Mucosa of descending colon (tissue), 3 donors: Measurements from ENCODE around the gene CRY1. TPM values are rescaled to one million over a fixed set of nuclear protein-coding genes. Genes with fewer than 3 reads are reported as not detected.

Experiments
- ATAC-seq: fragments of 200-7000 bp; cut with Tn5 transposase; one replicate; pipeline ENCODE4 v1.9.1; 2020; ENCODE audit warnings: mild to moderate bottlenecking, moderate library complexity
- DNase-seq, 3 donors: peaks; one replicate each; pipeline ENCODE4 v3.0.0-alpha.2; 2020
- H3K36me3 ChIP-seq: fragments of 200-600 bp; one replicate; pipeline ENCODE4 v1.8.0; 2021; ENCODE audit warnings: low read depth, mild to moderate bottlenecking
- H3K4me1 ChIP-seq: fragments of 200-600 bp; one replicate; pipeline ENCODE4 v1.8.0; 2021; ENCODE audit warnings: low read depth, mild to moderate bottlenecking
- H3K4me3 ChIP-seq: fragments of 200-600 bp; one replicate; pipeline ENCODE4 v1.8.0; 2021; ENCODE audit warnings: mild to moderate bottlenecking
- H3K9me3 ChIP-seq: fragments of 200-600 bp; one replicate; pipeline ENCODE4 v1.8.0; 2021; ENCODE audit warnings: mild to moderate bottlenecking
- intact Hi-C, 2 donors: fragments of 100-400 bp; cut with DNase I in 1 of 2; cut with micrococcal nuclease in 1 of 2; formaldehyde crosslinking; loops; one replicate each; pipeline versions ENCODE4 v1.11.0 to v1.11.1; 2022; cut with DNase I, micrococcal nuclease
- total RNA-seq, 3 donors: library from RNA; stranded (reverse); fragmentation: NEBNext Ultra II Directional in 2 of 3; extraction: Animal tissue kit (Norgen Biotek cat#: 25700) in 2 of 3; gene quantifications; one replicate each; pipeline versions ENCODE4 v1.2.1 to v1.2.4, GENCODE V29; 2021 to 2023
- TF ChIP-seq, protein P1 (sequence below): fragments of 200-600 bp; IDR thresholded peaks from one replicate; pipeline ENCODE4 v1.8.0; 2022; ENCODE audit warnings: antibody characterized with exemption, mild to moderate bottlenecking
- donor health status: DM: no; HTN: no; CAD: no; lungs with moderate emphysema.
- donor health status: DM: no; HTN: no; CAD: no.
- donor health status: DM: no; HTN: yes; CAD: no.

Gene CRY1
- total RNA-seq, 3 donors from 2014 or later: 11.4 to 22.8 (median 15.5) TPM

DNA sequence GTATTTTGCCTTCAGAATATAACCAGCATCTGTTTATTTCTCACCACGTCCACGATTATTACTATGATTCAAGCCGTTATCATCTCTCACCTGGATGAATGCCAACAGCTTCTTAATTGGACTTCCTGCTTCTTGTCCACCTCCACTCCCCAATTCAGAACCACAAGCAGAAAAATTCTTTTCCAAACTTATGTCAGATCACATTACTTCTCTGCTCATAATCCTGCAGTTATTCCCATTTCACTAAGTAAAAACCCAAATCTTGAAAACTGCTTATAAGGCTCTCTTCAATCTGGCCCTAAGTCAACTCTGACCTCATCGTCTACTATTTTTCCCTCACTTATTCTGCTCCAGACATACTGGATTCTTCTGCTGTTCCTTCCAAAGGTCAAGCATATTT, 2.0 kb downstream of the CRY1 start:
- H3K4me3 ChIP-seq: no peak overlapping the region
- peaks cover 20% of the 10 kb centered on the region for H3K4me1 ChIP-seq
- TF ChIP-seq, protein P1, sequence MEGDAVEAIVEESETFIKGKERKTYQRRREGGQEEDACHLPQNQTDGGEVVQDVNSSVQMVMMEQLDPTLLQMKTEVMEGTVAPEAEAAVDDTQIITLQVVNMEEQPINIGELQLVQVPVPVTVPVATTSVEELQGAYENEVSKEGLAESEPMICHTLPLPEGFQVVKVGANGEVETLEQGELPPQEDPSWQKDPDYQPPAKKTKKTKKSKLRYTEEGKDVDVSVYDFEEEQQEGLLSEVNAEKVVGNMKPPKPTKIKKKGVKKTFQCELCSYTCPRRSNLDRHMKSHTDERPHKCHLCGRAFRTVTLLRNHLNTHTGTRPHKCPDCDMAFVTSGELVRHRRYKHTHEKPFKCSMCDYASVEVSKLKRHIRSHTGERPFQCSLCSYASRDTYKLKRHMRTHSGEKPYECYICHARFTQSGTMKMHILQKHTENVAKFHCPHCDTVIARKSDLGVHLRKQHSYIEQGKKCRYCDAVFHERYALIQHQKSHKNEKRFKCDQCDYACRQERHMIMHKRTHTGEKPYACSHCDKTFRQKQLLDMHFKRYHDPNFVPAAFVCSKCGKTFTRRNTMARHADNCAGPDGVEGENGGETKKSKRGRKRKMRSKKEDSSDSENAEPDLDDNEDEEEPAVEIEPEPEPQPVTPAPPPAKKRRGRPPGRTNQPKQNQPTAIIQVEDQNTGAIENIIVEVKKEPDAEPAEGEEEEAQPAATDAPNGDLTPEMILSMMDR: no peak
- intact Hi-C loops: no loop called here
- no peaks in the 10 kb centered on the region for H3K9me3 ChIP-seq
- peaks cover 4% of the 10 kb centered on the region for H3K36me3 ChIP-seq
- DNase-seq (no peak), ATAC-seq (no peak)

GRCh38 chr12:107090711-107091110, 2.6 kb downstream of the CRY1 start:
- ATAC-seq (no peak), DNase-seq (no peak)
- Histone ChIP-seq H3K4me1 (peaks cover 20% of the 10 kb centered on the region), H3K4me3 (no peak overlapping the region), H3K36me3 (peaks cover 4% of the 10 kb centered on the region), H3K9me3 (no peaks in the 10 kb centered on the region)
- intact Hi-C loops: no loop called here
- TF ChIP-seq, protein P1: no peak

DNA sequence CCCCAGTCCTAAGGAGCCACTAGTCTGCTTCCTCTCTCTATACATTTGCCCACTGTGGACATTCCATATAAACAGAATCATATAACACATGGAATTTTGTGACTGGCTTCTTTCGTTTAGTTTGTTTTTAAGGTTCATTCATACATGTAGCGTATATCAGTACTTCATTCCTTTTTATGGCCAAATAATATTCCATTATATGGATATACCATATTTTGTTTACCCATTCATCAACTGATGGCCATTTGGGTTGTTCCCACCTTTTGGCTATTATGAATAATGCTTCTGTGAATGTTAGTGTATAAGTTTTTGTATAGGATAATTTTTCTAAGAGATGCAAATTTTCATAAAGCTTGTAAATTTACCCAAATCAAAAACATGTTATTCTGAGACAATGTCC, 4.4 kb downstream of the CRY1 start:
- H3K9me3 ChIP-seq: no peaks in the 10 kb centered on the region
- peaks cover 4% of the 10 kb centered on the region for H3K36me3 ChIP-seq
- ATAC-seq (no peak), DNase-seq (no peak)
- H3K4me3 ChIP-seq: no peak overlapping the region
- intact Hi-C loops: no loop called here
- TF ChIP-seq, protein P1: no peak
- H3K4me1 ChIP-seq: peaks cover 16% of the 10 kb centered on the region

GRCh38 chr12:107086314-107086713, 7.0 kb downstream of the CRY1 start:
- DNase-seq: no peak
- intact Hi-C loops: no loop called here
- TF ChIP-seq, protein P1: no peak
- H3K36me3 ChIP-seq: no peaks in the 10 kb centered on the region
- H3K9me3 ChIP-seq: no peaks in the 10 kb centered on the region
- H3K4me1 ChIP-seq: peaks cover 2% of the 10 kb centered on the region
- H3K4me3 ChIP-seq: no peak overlapping the region
- ATAC-seq: no peak

DNA sequence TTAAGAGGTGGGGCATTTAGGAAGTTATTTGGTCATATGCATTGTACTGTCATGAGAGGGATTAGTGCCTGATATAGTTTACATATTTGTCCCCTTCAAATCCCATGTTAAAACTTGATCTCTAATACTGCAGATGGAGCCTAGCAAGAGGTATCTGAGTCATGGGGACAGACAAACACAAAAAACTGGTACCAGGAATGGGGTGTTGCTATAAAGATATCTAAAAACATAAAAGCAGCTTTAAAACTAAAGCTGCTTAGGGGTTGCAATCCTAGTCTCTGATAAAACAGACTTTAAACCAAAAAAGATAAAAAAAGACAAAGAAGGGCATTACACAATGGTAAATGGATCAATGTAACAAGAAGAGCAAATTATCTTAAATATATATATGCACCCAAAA, 11.6 kb downstream of the CRY1 start:
- TF ChIP-seq, protein P1: no peak
- H3K4me1 ChIP-seq: no peaks in the 10 kb centered on the region
- DNase-seq (no peak), ATAC-seq (no peak)
- no peaks in the 10 kb centered on the region for H3K9me3 ChIP-seq
- intact Hi-C loops: no loop called here
- no peak overlapping the region for H3K4me3 ChIP-seq
- no peaks in the 10 kb centered on the region for H3K36me3 ChIP-seq

DNA sequence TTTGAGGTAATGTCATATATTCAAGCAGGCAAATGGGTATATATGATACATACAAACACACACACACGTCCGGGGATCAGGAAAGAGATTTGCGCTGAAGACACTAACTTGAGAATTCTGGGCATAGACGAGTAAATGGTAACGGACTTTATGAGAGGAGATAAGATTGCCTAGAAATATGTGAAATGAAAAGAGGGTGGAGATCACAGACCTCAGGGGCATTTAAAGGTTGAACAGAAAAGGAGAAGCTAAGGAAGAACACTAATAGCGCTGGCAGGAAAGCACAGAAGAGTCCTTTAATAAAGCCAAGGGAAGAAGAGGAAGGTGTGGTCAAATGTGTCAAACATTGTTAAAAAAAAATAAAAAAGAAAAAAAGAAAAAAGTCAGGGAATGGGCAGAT, 13.1 kb downstream of the CRY1 start:
- TF ChIP-seq, protein P1: no peak
- Histone ChIP-seq H3K4me3 (no peak overlapping the region), H3K4me1 (no peaks in the 10 kb centered on the region), H3K9me3 (no peaks in the 10 kb centered on the region), H3K36me3 (no peaks in the 10 kb centered on the region)
- ATAC-seq: no peak
- intact Hi-C loops: no loop called here
- DNase-seq: no peak
